A549 (cell line): ENCODE data around the gene SPTY2D1. TPM values are rescaled to one million over a fixed set of nuclear protein-coding genes. Genes with fewer than 3 reads are reported as not detected.

Source experiments
- ATAC-seq, 2 experiments: fragments of 200-7000 bp in 1 of 2; fragments of >200 bp in 1 of 2; cut with Nextera tagmentation in 1 of 2; cut with Tn5 transposase in 1 of 2; 3 replicates each; pipeline versions ENCODE4 v1.8.0 to v1.9.1; 2018 to 2020; ENCODE audit warnings: mild to moderate bottlenecking in 1 of 2, moderate library complexity in 1 of 2
- CTCF ChIA-PET: fragments of 300-600 bp; sonication (Branson Sonifier 250); formaldehyde crosslinking; extraction: SDS; loops from one replicate; lab custom pipeline; 2021; ENCODE audit warnings: antibody characterized with exemption, inconsistent platforms; lab: Yijun Ruan, JAX
- POLR2A ChIA-PET: fragments of 350-600 bp; formaldehyde crosslinking; extraction: SDS; loops from one replicate; lab custom pipeline; 2021; ENCODE audit warnings: antibody characterized with exemption, inconsistent platforms; lab: Yijun Ruan, JAX
- DNase-seq, 2 experiments: peaks; one replicate each; pipeline versions ENCODE4 v3.0.0 to v3.0.0-alpha.2; 2011 to 2016; ENCODE audit warnings: low read depth in 1 of 2, low spot score in 1 of 2
- FAIRE-seq: peaks from 2 replicates; lab custom pipeline; 2011; peaks lifted over from hg19 to GRCh38; lab: Jason Lieb, UNC
- H3K27ac ChIP-seq, 2 experiments: fragments of >200 bp; sonication (Bioruptor Twin); formaldehyde crosslinking; 3 replicates each; pipeline ENCODE4 v1.5.1; 2016 to 2017
- H3K4me1 ChIP-seq: fragments of >200 bp; sonication (Bioruptor Twin); formaldehyde crosslinking; 3 replicates; pipeline ENCODE4 v1.6.1; 2016
- H3K4me2 ChIP-seq: fragments of >200 bp; sonication (Bioruptor Twin); formaldehyde crosslinking; 3 replicates; pipeline ENCODE4 v1.6.1; 2016
- H3K4me3 ChIP-seq: fragments of >200 bp; sonication (Bioruptor Twin); formaldehyde crosslinking; 3 replicates; pipeline ENCODE4 v1.5.1; 2016
- H3K9me3 ChIP-seq: fragments of >200 bp; sonication (Bioruptor Twin); formaldehyde crosslinking; 3 replicates; pipeline ENCODE4 v1.6.1; 2016
- CEBPB ChIP-seq, 2 experiments: fragments of >200 bp in 1 of 2; sonication (Bioruptor Twin) in 1 of 2; formaldehyde crosslinking in 1 of 2; IDR thresholded peaks; 2 replicates each; pipeline ENCODE4 v1.6.1; 2012 to 2016
- ESRRA ChIP-seq: fragments of 150-350 bp; IDR thresholded peaks from 2 replicates; pipeline ENCODE4 v1.6.1; 2014; ENCODE audit warnings: mild to moderate bottlenecking, low read length, borderline replicate concordance
- FOSB ChIP-seq: fragments of 250-450 bp; sonication (Bioruptor Pico); IDR thresholded peaks from 2 replicates; pipeline ENCODE4 v1.5.0; 2020; ENCODE audit warnings: mild to moderate bottlenecking, moderate library complexity
- HOXB13 ChIP-seq: fragments of 250-450 bp; sonication (Bioruptor Pico); IDR thresholded peaks from 2 replicates; pipeline ENCODE4 v1.5.0; 2020; ENCODE audit warnings: low read depth, mild to moderate bottlenecking, moderate library complexity
- HOXB5 ChIP-seq: fragments of 250-450 bp; sonication (Bioruptor Pico); IDR thresholded peaks from 2 replicates; pipeline ENCODE4 v1.5.0; 2020; ENCODE audit warnings: mild to moderate bottlenecking, moderate library complexity
- KDM1A ChIP-seq: fragments of 200-600 bp; sonication (generic); IDR thresholded peaks from 2 replicates; pipeline ENCODE4 v1.6.1; 2016; ENCODE audit warnings: low read depth, mild to moderate bottlenecking
- NFE2L2 ChIP-seq: fragments of 150-350 bp; conservative IDR thresholded peaks from 2 replicates; pipeline ENCODE4 v1.6.1; 2014; ENCODE audit warnings: low read length
- PHF8 ChIP-seq: fragments of 200-600 bp; sonication (generic); IDR thresholded peaks from 2 replicates; pipeline ENCODE4 v1.6.1; 2016; ENCODE audit warnings: low read depth, mild to moderate bottlenecking, antibody characterized with exemption, moderate library complexity, borderline replicate concordance
- POLR2AphosphoS2 ChIP-seq: conservative IDR thresholded peaks from 2 replicates; pipeline ENCODE4 v1.6.1; 2012; ENCODE audit warnings: low read length, improper control_type of control experiment, inconsistent platforms
- RAD21 ChIP-seq, 2 experiments: fragments of >200 bp in 1 of 2; sonication (Bioruptor Twin) in 1 of 2; formaldehyde crosslinking in 1 of 2; IDR thresholded peaks in 1 of 2; conservative IDR thresholded peaks in 1 of 2; 2 replicates in 1 of 2; 3 replicates in 1 of 2; pipeline ENCODE4 v1.6.1; 2012 to 2018; ENCODE audit warnings: inconsistent platforms in 1 of 2
- RNF2 ChIP-seq: fragments of 200-600 bp; sonication (generic); IDR thresholded peaks from 2 replicates; pipeline ENCODE4 v1.6.1; 2016; ENCODE audit warnings: low read depth, mild to moderate bottlenecking, antibody characterized with exemption, moderate library complexity, borderline replicate concordance
- TFCP2L1 ChIP-seq: fragments of 250-450 bp; sonication (Bioruptor Pico); IDR thresholded peaks from 2 replicates; pipeline ENCODE4 v1.5.0; 2021; ENCODE audit warnings: mild to moderate bottlenecking
- TP53 ChIP-seq: fragments of 250-450 bp; sonication (Bioruptor Pico); IDR thresholded peaks from 2 replicates; pipeline ENCODE4 v1.5.0; 2021; ENCODE audit warnings: mild to moderate bottlenecking, moderate library complexity
- ZC3H11A ChIP-seq: fragments of 450-650 bp; IDR thresholded peaks from 2 replicates; pipeline ENCODE4 v1.6.1; 2014; ENCODE audit warnings: antibody characterized with exemption, mild to moderate bottlenecking
- ZNF302 ChIP-seq: fragments of 250-450 bp; sonication (Bioruptor Pico); IDR thresholded peaks from 2 replicates; pipeline ENCODE4 v1.9.0; 2021; ENCODE audit warnings: inconsistent platforms, mild to moderate bottlenecking, moderate library complexity
- WGBS: methylation state at CpG from one replicate; pipeline ENCODE4 v1.1.6; 2017; ENCODE audit errors: missing lambda C conversion rate; 5-methylcytosine and 5-hydroxymethylcytosine counted together
- polyA plus RNA-seq, 4 experiments: library from polyadenylated mRNA; depleted of rRNA in 3 of 4; stranded (reverse); fragments of >200 nt; fragmentation: RNase III in 1 of 4; extraction: RNeasy Plus Mini Kit Qiagen cat#74134 plus additional on column Dnase treatment in 1 of 4; gene quantifications; 2 replicates in 3 of 4; 3 replicates in 1 of 4; pipeline ENCODE4 v1.2.3, GENCODE V29; 2011 to 2017
- TF ChIP-seq, protein P1 (sequence below): IDR thresholded peaks from 2 replicates; pipeline ENCODE4 v1.6.1; 2012
- TF ChIP-seq, protein P2 (sequence below): fragments of 200-600 bp; sonication (generic); IDR thresholded peaks from 2 replicates; pipeline ENCODE4 v1.6.1; 2016; ENCODE audit warnings: antibody characterized with exemption, mild to moderate bottlenecking, moderate library complexity
- TF ChIP-seq, protein P3 (sequence below): IDR thresholded peaks from 2 replicates; pipeline ENCODE4 v1.6.1; 2012; ENCODE audit warnings: low read depth, borderline replicate concordance
- TF ChIP-seq, protein P4 (sequence below): fragments of 150-350 bp; IDR thresholded peaks from 2 replicates; pipeline ENCODE4 v1.6.1; 2014; ENCODE audit warnings: low read depth, mild to moderate bottlenecking, low read length

Gene SPTY2D1
- polyA plus RNA-seq, 2 of the 4 experiments (the other 2 are of a cell fraction) = 14.1 to 24.6 TPM

DNA sequence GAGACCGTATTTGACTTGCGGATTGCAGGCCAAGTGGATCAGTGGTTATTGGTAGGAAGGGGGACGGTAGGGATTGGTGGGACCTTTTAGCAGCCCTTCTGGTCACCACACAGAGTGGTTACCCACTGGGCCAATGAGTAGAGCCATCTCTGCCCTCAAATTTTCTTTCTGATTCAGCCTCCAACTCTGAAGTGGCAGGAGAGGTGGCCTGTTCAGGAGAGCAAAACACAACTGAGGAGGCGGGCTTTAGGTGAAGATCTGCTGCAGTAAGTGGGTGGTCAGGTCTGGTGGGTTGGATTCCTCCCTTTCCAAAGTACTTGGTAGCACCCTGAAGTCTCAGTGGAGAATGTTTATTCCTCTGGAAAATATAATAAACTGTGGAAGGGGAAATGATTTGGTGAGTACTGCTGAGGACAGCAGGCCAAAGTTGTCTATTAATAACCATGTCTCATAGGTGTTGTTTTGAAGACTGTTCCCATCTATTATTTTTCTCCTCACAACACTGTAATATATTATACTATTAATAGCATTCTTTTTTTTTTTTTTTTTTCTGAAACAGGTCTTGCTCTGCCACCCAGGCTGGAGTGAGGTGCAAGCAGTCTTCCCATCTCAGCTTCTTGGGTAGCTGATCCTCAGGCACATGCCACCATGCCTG lies 33.1 kb downstream of the SPTY2D1 start:
- FAIRE-seq (no peak), ATAC-seq (no peak)
- WGBS = 98% methylated on average over 4 of the region's 4 CpGs

DNA sequence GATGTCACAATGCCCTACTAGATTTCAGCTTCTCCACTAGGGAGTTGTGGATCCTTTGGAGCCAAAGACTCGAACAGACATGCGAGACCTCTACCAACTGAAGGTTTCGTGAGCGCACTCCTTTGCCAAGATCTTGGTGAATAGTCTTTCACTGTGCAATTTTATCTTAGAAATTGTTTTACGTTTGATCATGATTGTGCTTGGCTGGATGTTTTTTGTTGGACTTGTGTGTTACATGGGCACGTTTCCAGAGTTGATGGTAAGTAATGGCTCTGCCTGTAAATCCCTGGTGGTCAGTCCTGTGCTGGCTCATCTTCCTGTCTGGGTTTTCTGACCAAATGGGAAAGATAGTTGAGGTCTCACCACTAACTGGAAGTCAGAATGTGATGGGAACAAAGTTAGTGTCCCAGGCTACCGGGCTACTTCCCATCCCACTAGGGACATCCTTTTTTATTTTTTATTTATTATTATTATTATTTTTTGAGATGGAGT lies 34.4 kb downstream of the SPTY2D1 start, which contains the start of gene MISFA:
Gene MISFA (plus strand): TSS at position 51 of the 492 bp plus-strand sequence. CDS start 140 bp downstream, at position 191.
- WGBS = 94% methylated on average over 7 of the region's 7 CpGs
- no peak for TF ChIP-seq HOXB13 (CRISPR knock-in tag)
- TF ChIP-seq, protein P1, sequence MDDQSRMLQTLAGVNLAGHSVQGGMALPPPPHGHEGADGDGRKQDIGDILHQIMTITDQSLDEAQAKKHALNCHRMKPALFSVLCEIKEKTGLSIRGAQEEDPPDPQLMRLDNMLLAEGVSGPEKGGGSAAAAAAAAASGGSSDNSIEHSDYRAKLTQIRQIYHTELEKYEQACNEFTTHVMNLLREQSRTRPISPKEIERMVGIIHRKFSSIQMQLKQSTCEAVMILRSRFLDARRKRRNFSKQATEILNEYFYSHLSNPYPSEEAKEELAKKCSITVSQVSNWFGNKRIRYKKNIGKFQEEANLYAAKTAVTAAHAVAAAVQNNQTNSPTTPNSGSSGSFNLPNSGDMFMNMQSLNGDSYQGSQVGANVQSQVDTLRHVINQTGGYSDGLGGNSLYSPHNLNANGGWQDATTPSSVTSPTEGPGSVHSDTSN = no peak
- TF ChIP-seq RNF2 = no peak
- no peak for TF ChIP-seq KDM1A
- no peak for TF ChIP-seq TFCP2L1 (CRISPR knock-in tag)
- TF ChIP-seq ZNF302 (CRISPR knock-in tag) = no peak
- no peak for TF ChIP-seq POLR2AphosphoS2
- no peak for TF ChIP-seq TP53 (CRISPR knock-in tag)
- no peak for TF ChIP-seq RAD21 (conservative IDR thresholded peaks at IDR 0.05 in 1 of 2, IDR thresholded peaks at IDR 0.05 in 1 of 2)
- TF ChIP-seq PHF8 = no peak
- no peak for TF ChIP-seq ESRRA
- no peak for TF ChIP-seq ZC3H11A
- TF ChIP-seq, protein P2, sequence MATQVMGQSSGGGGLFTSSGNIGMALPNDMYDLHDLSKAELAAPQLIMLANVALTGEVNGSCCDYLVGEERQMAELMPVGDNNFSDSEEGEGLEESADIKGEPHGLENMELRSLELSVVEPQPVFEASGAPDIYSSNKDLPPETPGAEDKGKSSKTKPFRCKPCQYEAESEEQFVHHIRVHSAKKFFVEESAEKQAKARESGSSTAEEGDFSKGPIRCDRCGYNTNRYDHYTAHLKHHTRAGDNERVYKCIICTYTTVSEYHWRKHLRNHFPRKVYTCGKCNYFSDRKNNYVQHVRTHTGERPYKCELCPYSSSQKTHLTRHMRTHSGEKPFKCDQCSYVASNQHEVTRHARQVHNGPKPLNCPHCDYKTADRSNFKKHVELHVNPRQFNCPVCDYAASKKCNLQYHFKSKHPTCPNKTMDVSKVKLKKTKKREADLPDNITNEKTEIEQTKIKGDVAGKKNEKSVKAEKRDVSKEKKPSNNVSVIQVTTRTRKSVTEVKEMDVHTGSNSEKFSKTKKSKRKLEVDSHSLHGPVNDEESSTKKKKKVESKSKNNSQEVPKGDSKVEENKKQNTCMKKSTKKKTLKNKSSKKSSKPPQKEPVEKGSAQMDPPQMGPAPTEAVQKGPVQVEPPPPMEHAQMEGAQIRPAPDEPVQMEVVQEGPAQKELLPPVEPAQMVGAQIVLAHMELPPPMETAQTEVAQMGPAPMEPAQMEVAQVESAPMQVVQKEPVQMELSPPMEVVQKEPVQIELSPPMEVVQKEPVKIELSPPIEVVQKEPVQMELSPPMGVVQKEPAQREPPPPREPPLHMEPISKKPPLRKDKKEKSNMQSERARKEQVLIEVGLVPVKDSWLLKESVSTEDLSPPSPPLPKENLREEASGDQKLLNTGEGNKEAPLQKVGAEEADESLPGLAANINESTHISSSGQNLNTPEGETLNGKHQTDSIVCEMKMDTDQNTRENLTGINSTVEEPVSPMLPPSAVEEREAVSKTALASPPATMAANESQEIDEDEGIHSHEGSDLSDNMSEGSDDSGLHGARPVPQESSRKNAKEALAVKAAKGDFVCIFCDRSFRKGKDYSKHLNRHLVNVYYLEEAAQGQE = no peak
- no peak for TF ChIP-seq FOSB (CRISPR knock-in tag)
- TF ChIP-seq, protein P3, sequence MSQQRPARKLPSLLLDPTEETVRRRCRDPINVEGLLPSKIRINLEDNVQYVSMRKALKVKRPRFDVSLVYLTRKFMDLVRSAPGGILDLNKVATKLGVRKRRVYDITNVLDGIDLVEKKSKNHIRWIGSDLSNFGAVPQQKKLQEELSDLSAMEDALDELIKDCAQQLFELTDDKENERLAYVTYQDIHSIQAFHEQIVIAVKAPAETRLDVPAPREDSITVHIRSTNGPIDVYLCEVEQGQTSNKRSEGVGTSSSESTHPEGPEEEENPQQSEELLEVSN = no peak
- TF ChIP-seq NFE2L2 = no peak
- TF ChIP-seq, protein P4, sequence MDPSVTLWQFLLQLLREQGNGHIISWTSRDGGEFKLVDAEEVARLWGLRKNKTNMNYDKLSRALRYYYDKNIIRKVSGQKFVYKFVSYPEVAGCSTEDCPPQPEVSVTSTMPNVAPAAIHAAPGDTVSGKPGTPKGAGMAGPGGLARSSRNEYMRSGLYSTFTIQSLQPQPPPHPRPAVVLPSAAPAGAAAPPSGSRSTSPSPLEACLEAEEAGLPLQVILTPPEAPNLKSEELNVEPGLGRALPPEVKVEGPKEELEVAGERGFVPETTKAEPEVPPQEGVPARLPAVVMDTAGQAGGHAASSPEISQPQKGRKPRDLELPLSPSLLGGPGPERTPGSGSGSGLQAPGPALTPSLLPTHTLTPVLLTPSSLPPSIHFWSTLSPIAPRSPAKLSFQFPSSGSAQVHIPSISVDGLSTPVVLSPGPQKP = no peak
- TF ChIP-seq CEBPB (IDR thresholded peaks at IDR 0.05) = no peak
- TF ChIP-seq HOXB5 (CRISPR knock-in tag) = no peak
- TF ChIP-seq, all 56 proteins: peak for 0
- no peak for ATAC-seq
- no peaks in the 10 kb centered on the region for H3K4me1 ChIP-seq
- ChIA-PET POLR2A (no interaction called here), CTCF (no interaction called here)
- no peaks in the 10 kb centered on the region for H3K9me3 ChIP-seq
- H3K27ac ChIP-seq = no peak within 1 kb of the TSS
- DNase-seq = no peak
- H3K4me2 ChIP-seq = no peak within 1 kb of the TSS
- FAIRE-seq = no peak
- no peak within 1 kb of the TSS for H3K4me3 ChIP-seq

More for the DNA sequence above, 33.1 kb downstream of the SPTY2D1 start:
- CTCF ChIA-PET = interaction anchor here (0.6 to 1.4 kb wide), 4 partner anchors 30 to 870 kb away, joined by 3 to 5 read pairs (median 4); no protein-coding TSS in a partner anchor
- Histone ChIP-seq H3K9me3 (no peaks in the 10 kb centered on the region), H3K4me1 (no peaks in the 10 kb centered on the region), H3K27ac (no peak overlapping the region), H3K4me3 (no peak overlapping the region), H3K4me2 (no peak overlapping the region)
- POLR2A ChIA-PET = no interaction called here
- DNase-seq = no peak
- no peak for TF ChIP-seq ZC3H11A
- no peak for TF ChIP-seq ESRRA
